ENCODE measurements around the gene ACTR1A.

Gene ACTR1A

GRCh38 chr10:102452672-102453340 is 49.7 kb downstream of the ACTR1A start:
- DNase-seq = no peak

DNA sequence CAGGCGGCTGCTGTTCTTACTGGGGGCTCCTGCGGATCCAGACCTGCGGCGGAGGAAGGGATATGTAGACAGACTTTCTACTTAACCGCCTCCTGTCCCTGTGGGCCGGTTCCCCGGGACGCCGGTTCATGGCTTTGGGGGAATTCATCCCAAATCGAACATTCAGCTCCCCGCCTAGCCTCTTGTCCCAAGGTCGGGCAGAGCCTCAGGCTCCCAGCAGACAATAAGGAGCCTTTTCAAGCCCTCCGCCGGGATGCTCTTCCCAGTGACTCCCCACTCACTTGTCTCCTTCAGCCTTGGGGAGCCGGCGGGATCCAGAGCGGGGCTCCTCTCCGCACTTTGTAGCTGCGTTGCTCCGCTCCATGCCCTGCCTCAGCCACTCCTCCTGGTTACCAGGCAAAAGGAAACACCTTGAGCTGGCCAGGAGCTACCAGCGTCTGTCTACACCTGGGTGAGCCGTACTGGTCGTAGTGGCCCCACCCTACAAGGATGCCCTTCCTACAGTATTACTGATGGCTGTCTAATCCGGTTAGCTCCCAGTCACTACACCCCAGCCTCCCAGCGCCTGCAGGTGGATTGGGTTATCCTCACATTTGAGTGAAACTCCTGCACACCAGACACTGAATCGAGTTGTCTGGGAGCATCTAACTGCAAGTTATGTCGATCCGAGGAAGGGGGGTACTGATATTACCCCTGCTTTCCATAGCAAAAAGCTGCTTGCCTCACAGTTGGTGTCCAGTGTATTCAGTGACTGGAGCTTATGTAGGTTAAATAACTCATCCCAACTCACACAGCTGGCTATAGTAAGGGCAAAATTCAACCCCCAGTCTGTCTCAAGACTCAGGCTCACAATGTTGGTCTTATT is 51.2 kb downstream of the ACTR1A start, which contains the start of gene C10orf95:
TSS of gene C10orf95 (minus strand) at position 439 of the 865 bp plus-strand sequence. CDS start 450 bp downstream, outside the sequence.
- no peak for DNase-seq

GRCh38 chr10:102450374-102451104 is 52.0 kb downstream of the ACTR1A start:
- DNase-seq = peak; percentile 87

GRCh38 chr10:102450124-102450373 is 52.5 kb downstream of the ACTR1A start:
- no peak for DNase-seq

DNA sequence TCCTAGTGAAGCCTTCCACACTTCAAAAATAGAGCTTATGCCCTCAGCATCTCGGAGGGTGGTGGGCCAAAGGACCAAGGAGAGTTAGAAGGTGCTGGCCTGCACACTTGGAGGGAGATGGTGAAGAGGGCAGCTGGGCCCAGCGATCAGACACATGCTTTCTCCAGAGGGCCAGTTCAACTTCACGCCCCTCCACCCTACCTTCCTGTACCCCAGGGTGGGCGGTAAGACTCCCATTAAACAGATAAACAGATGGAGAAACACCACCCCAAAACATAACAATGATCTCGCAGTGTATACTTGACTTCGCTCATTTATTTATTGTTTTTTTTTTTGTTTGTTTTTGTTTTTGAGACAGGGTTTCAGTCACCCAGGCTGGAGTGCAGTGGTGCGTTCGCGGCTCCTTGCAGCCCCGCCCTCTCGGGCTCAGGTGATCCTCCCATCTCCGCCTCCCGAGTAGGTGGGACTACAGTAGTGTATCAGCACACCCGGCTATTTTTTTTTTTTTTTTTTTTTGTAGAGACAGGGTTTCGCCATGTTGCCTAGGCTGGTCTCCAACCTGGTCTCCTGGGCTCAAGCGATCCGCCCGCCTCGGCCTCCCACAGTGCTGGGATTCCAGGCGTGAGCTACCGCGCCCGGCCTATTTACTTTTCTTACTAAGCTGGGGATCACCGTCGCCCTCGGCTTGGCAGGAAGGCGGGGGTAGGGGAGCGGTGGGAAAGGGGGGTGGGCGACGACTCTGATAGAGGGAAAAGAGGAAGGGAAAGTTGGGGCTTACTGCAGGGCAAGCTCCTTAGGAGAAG is 53.0 kb downstream of the ACTR1A start:
- no peak for DNase-seq

DNA sequence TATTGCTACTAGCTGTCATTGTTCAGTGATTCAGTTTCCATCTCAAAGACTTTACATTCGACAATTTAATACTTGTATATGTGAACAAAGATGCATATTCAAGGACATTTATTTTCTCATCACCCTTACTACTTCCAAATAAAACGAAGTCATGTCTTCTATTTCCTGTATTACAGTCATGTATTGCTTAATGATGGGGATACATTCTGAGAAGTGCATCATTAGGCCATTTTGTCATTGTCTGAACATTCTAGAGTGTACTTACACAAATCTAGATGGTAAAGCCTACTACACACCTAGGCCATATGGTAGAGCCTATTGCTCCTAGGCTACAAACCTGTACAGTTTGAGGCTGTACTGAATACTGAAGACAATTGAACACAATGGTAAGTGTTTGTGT is 57.7 kb downstream of the ACTR1A start:
- DNase-seq = no peak

DNA sequence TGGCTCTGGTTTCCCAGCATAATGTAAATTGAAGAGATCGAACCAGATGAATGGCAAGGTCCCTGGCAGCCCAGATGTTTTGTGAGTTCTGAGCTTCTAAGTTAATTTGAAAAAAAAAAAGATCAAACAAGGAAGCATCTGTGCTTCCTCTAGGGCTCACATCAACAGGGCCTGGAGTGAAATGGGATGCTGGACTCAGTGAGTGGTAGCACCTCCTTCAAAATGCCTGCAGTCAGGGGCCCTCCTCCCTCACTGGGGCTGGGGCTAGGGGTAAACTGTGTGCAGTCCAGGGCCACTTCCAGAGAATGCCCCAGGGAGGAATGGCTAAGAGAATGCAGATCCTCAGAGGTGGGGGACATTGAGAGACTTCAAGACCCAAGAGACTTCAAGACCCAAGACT is 64.1 kb downstream of the ACTR1A start:
- DNase-seq = no peak

- no peak for DNase-seq
Measured at GRCh38 chr10:102437515-102437914, 65.0 kb downstream of the ACTR1A start.

DNA sequence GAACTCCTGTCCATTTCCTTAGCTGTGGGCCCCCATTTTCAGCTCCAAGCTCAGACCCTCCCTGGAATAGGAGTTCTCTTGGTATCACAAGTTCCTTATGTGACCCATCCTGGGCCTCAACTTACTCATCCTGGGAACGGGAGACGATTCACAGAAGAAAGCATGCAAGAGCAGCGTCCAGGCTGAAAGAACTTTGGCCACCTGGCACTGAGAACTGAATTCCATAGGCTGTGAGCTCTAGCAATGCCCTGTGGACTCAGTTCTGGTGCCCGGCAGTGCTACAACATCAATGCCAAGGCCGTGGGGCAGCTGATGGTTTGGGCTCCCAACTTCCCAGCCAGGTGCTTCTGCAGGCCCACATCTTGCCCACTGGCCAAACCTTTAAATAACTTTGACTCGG is 66.2 kb downstream of the ACTR1A start:
- no peak for DNase-seq

DNA sequence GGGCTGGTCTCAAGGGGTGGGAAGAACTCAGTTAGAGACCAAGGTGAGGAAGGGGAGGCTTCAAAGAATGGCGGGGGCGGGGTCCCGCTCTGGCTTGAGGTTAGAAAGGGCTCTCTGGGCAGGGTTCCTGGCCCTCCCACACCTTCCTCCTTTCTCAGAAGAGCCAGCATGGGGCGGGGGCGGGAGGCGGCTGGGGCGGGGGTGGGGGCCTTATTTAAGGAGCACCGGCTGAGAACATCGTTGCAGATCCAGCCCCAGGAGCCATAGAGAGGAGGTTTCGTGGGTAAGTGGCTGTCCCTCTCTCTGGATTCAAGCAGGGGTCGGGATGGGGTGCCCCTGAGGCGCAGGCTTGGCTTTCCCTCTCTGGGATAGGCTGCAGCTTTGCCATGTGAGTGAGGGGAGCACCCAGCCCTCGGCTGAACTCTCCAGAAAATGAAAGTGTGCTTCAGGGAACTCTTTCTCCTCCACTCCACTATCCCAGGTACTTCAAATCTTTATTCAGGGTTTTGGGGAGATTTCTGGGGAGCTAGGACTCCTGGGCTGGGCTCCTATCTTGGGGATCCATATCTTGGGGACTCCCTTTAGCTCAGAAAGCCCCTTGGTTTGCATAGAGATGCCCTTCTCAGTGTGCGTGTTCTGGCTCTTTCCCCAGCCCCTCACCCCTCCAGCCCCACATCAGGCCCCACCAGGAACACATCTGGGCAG is 66.8 kb downstream of the ACTR1A start:
- DNase-seq = no peak

- no peak for DNase-seq
Measured at GRCh38 chr10:102435133-102435497, 67.4 kb downstream of the ACTR1A start.

DNA sequence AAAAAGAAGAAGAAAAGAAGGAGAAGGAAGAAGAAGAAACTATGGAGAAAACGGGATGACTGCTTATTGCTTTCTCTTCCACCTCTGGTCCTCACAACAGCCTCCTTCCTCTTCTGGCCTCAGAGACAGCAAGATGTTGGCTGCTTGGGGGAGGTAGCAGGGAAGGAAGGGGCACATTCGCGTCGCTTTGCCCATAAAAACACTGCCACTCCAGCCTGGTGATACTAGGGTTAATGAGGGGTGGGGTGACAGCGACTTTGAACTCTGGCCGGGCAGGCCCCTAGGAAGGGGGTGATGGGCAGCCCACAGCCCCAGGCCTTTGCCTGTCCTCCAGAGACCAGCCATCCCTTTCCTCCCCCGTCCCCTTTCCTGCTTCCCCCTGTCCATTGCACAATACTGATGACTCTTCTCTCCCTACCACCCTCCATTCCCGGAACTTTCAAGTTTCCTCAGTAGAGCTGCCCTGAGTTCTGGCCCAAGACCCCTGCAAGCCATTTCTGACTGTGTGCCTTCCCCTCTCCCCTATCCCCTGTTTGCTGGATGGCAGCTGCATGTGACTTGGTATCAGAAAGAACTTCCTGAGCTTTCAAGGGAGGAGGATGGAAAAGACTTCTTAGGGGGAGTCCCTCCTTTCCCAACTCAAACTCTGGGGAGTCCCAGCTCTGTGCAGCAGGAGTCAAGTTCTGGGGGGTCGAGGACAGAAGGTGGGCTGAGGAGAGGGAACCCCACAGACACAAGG is 67.9 kb downstream of the ACTR1A start:
- no peak for DNase-seq

DNA sequence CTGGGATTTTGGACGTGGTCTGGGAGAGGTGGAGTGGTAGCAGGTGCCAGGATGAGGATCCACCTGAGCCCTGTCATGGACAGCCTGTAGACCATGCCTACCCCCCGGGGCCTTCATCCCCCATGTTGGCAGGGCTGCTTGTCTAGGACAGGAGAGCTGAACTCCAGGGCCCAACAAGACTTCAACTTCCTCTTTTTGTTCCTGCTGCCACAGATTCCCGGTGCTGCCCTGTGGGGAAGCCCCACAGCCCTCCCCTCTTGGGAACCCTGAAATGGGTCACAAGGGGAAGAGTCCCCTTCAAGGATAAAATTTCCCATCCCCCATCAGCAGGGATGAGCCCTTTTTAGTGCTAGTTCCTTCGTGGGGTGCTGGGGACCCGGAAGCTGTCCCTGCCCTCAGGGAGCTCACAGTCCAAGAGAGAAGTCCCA is 68.9 kb downstream of the ACTR1A start:
- no peak for DNase-seq

- peak; percentile 99 for DNase-seq
Measured at GRCh38 chr10:102432162-102432950, 70.2 kb downstream of the ACTR1A start, which contains the start of gene CUEDC2. Gene CUEDC2, minus strand, starts transcription at chr10:102432574. Its CDS starts 7,386 bp downstream, at chr10:102425188.

- no peak for DNase-seq
Measured at GRCh38 chr10:102431452-102432124, 70.9 kb downstream of the ACTR1A start.

- no peak for DNase-seq
Measured at GRCh38 chr10:102429468-102429867, 73.0 kb downstream of the ACTR1A start.

All from right forelimb (tissue), 1 donor.